ENCODE data around the gene FRMPD2. TPM values are rescaled to one million over a fixed set of nuclear protein-coding genes. Genes with fewer than 3 reads are reported as not detected.

Gene FRMPD2
- total and polyA plus RNA-seq, 8 donors, result 0.06 to 3.2 (median 2.1) TPM

GRCh38 chr10:48233559-48234005 is 40.9 kb downstream of the FRMPD2 start:
- intact Hi-C loops (cut with DNase I), result no loop called here
- ATAC-seq, result no peak
- Histone ChIP-seq H3K27me3 (no peaks in the 10 kb centered on the region), H3K27ac (no peak overlapping the region), H3K4me1 (no peaks in the 10 kb centered on the region), H3K36me3 (no peaks in the 10 kb centered on the region), H3K4me3 (no peak overlapping the region), H3K9me3 (no peaks in the 10 kb centered on the region)
- TF ChIP-seq CTCF (IDR thresholded peaks at IDR 0.05), result no peak
- no peak for DNase-seq

- Histone ChIP-seq H3K27me3 (no peaks in the 10 kb centered on the region), H3K4me1 (no peaks in the 10 kb centered on the region), H3K9me3 (no peaks in the 10 kb centered on the region), H3K4me3 (no peak overlapping the region), H3K27ac (no peak overlapping the region), H3K36me3 (no peaks in the 10 kb centered on the region)
- no peak for ATAC-seq
- intact Hi-C loops (cut with DNase I), result no loop called here
- TF ChIP-seq CTCF (IDR thresholded peaks at IDR 0.05), result no peak
- no peak for DNase-seq
Measured at GRCh38 chr10:48232717-48233447, 41.6 kb downstream of the FRMPD2 start.

GRCh38 chr10:48231699-48232315 is 42.7 kb downstream of the FRMPD2 start:
- intact Hi-C loops (cut with DNase I), result no loop called here
- no peak for DNase-seq
- no peak for ATAC-seq
- H3K9me3 ChIP-seq, result no peaks in the 10 kb centered on the region
- no peaks in the 10 kb centered on the region for H3K4me1 ChIP-seq
- no peak for TF ChIP-seq CTCF (IDR thresholded peaks at IDR 0.05)
- no peaks in the 10 kb centered on the region for H3K27me3 ChIP-seq
- H3K36me3 ChIP-seq, result no peaks in the 10 kb centered on the region
- no peak overlapping the region for H3K27ac ChIP-seq
- H3K4me3 ChIP-seq, result no peak overlapping the region

- no peak overlapping the region for H3K4me3 ChIP-seq
- no peaks in the 10 kb centered on the region for H3K27me3 ChIP-seq
- H3K4me1 ChIP-seq, result no peaks in the 10 kb centered on the region
- H3K27ac ChIP-seq, result no peak overlapping the region
- TF ChIP-seq CTCF (IDR thresholded peaks at IDR 0.05), result no peak
- ATAC-seq, result no peak
- no peaks in the 10 kb centered on the region for H3K36me3 ChIP-seq
- intact Hi-C loops (cut with DNase I), result no loop called here
- no peak for DNase-seq
- no peaks in the 10 kb centered on the region for H3K9me3 ChIP-seq
Measured at GRCh38 chr10:48231178-48231577, 43.3 kb downstream of the FRMPD2 start.

- no peak overlapping the region for H3K27ac ChIP-seq
- ATAC-seq (no peak), DNase-seq (no peak)
- intact Hi-C loops (cut with DNase I), result no loop called here
- no peaks in the 10 kb centered on the region for H3K4me1 ChIP-seq
- no peaks in the 10 kb centered on the region for H3K36me3 ChIP-seq
- H3K9me3 ChIP-seq, result no peaks in the 10 kb centered on the region
- H3K27me3 ChIP-seq, result no peaks in the 10 kb centered on the region
- no peak for TF ChIP-seq CTCF (IDR thresholded peaks at IDR 0.05)
- H3K4me3 ChIP-seq, result no peak overlapping the region
Measured at GRCh38 chr10:48227213-48227612, 47.3 kb downstream of the FRMPD2 start.

All from left lung (tissue), 10 donors.